Activated T-cell treated with anti-CD3 and anti-CD28 coated beads, Interleukin-2, amount 50 U/mL, for 24 hours (primary cell): ENCODE data around the gene TMEM150B.
A peak's percentile ranks its signal among the peaks of the same experiment; 100 is the strongest.

Source experiments
- DNase-seq: peaks from one replicate; pipeline ENCODE4 v3.0.0-alpha.2; 2020
- H3K27ac Mint-ChIP-seq: 2 replicates; pipeline ENCODE4 v1.8.0; 2020; ENCODE audit warnings: mild to moderate bottlenecking, mixed read lengths
- H3K27me3 Mint-ChIP-seq: 2 replicates; pipeline ENCODE4 v1.8.0; 2020; ENCODE audit warnings: mixed read lengths
- H3K36me3 Mint-ChIP-seq: 2 replicates; pipeline ENCODE4 v1.8.0; 2020; ENCODE audit warnings: low read depth, mixed read lengths
- H3K4me1 Mint-ChIP-seq: 2 replicates; pipeline ENCODE4 v1.8.0; 2020; ENCODE audit warnings: low read depth, mixed read lengths
- H3K4me3 Mint-ChIP-seq: 2 replicates; pipeline ENCODE4 v1.8.0; 2020; ENCODE audit warnings: mild to moderate bottlenecking, moderate library complexity, mixed read lengths
- H3K9me3 Mint-ChIP-seq: 2 replicates; pipeline ENCODE4 v1.8.0; 2020; ENCODE audit warnings: mixed read lengths

Gene TMEM150B

GRCh38 chr19:55347442-55348009 lies 22.4 kb upstream of the TMEM150B start:
- no peak for DNase-seq
- H3K4me3 Mint-ChIP-seq: no peak overlapping the region
- peaks cover 32% of the 10 kb centered on the region for H3K36me3 Mint-ChIP-seq
- no peak overlapping the region for H3K27ac Mint-ChIP-seq
- no peaks in the 10 kb centered on the region for H3K9me3 Mint-ChIP-seq
- peaks cover 1% of the 10 kb centered on the region for H3K4me1 Mint-ChIP-seq
- peaks cover 22% of the 10 kb centered on the region for H3K27me3 Mint-ChIP-seq

- Mint-ChIP-seq H3K27me3 (peaks cover 16% of the 10 kb centered on the region), H3K36me3 (peaks cover 35% of the 10 kb centered on the region), H3K27ac (no peak overlapping the region), H3K4me1 (no peaks in the 10 kb centered on the region), H3K4me3 (no peak overlapping the region), H3K9me3 (no peaks in the 10 kb centered on the region)
- no peak for DNase-seq
Observed at GRCh38 chr19:55346725-55347441, 21.7 kb upstream of the TMEM150B start.

DNA sequence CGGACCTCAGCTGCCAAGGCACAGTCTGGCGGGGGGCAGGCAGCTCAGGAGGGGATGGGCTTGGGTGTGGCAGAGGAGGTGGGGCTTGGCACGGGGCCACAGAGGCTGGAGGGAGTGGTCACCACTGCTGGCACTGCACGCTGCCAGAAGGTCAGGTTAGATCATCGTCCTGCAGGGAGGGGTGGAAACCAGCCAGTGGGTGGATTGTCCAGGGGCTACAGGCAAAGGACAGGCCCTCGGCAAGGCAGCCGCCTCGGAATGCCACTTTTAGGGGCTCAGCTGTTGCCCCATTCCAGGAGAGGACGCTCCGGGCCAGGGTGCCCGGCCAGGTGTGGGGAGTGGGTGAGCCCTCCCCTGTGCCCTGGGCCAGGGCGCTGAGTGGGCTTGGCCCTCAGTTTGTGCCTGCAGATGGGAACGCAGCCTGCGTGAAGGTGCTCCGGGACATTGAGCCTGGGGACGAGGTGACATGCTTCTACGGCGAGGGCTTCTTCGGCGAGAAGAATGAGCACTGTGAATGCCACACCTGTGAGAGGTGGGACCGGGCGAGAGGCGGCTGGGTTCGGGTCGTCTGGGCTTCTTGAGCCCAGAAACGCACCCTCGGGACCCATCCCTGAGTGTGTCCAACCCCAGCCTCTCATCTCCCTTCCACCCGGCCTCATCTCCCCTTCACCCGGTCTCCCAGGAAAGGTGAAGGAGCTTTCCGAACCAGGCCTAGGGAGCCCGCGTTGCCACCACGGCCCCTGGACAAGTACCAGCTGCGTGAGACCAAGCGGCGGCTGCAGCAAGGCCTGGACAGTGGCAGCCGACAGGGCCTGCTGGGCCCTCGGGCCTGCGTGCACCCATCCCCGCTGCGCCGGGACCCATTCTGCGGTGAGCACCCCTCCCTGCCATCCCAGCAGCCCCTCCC lies 20.9 kb upstream of the TMEM150B start:
- DNase-seq: no peak
- no peaks in the 10 kb centered on the region for H3K9me3 Mint-ChIP-seq
- H3K27me3 Mint-ChIP-seq: peaks cover 8% of the 10 kb centered on the region
- no peak overlapping the region for H3K4me3 Mint-ChIP-seq
- H3K27ac Mint-ChIP-seq: no peak overlapping the region
- H3K36me3 Mint-ChIP-seq: peaks cover 41% of the 10 kb centered on the region
- H3K4me1 Mint-ChIP-seq: peaks cover 5% of the 10 kb centered on the region

DNA sequence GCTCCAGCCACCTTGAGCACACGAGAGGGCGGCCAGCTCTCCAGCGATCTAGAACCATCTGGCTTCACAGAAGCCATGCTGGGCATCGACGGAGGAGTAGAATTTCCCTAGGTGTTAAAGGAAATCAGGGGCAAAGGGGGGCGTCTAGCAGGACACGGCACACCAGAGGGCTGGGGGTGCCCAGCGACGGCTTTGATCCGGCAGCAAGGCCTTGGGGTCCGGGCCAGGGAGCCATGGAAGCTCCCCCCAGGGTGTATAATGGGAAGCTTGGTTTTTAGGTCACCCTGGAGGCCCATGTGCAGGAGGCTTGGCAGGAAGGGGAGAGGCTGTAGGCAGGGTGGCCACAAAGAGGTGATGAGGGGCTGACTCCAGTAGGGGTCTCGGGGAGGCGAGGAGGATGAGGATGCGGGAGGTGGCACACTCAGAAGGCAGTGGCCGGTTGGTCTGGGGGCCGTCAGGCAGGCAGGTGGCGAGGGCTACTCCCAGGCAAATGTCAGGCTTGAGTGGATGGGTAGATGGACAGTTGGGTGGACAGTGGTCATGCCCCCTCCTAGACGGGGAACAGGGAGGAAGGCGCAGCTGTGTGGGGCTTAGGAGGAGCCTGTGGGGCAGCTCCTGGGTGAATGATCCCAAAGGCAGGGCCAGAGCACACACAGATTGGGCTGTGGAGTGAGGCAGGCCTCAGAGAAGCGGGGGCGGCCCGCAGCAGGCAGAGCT lies 20.1 kb upstream of the TMEM150B start:
- H3K9me3 Mint-ChIP-seq: no peaks in the 10 kb centered on the region
- H3K36me3 Mint-ChIP-seq: peaks cover 41% of the 10 kb centered on the region
- no peak overlapping the region for H3K27ac Mint-ChIP-seq
- H3K27me3 Mint-ChIP-seq: no peaks in the 10 kb centered on the region
- no peak overlapping the region for H3K4me3 Mint-ChIP-seq
- peaks cover 9% of the 10 kb centered on the region for H3K4me1 Mint-ChIP-seq
- DNase-seq: no peak

- no peak overlapping the region for H3K4me3 Mint-ChIP-seq
- peaks cover 41% of the 10 kb centered on the region for H3K36me3 Mint-ChIP-seq
- H3K4me1 Mint-ChIP-seq: peaks cover 9% of the 10 kb centered on the region
- DNase-seq: no peak
- H3K9me3 Mint-ChIP-seq: no peaks in the 10 kb centered on the region
- no peak overlapping the region for H3K27ac Mint-ChIP-seq
- H3K27me3 Mint-ChIP-seq: no peaks in the 10 kb centered on the region
Observed at GRCh38 chr19:55344444-55344843, 19.3 kb upstream of the TMEM150B start.

DNA sequence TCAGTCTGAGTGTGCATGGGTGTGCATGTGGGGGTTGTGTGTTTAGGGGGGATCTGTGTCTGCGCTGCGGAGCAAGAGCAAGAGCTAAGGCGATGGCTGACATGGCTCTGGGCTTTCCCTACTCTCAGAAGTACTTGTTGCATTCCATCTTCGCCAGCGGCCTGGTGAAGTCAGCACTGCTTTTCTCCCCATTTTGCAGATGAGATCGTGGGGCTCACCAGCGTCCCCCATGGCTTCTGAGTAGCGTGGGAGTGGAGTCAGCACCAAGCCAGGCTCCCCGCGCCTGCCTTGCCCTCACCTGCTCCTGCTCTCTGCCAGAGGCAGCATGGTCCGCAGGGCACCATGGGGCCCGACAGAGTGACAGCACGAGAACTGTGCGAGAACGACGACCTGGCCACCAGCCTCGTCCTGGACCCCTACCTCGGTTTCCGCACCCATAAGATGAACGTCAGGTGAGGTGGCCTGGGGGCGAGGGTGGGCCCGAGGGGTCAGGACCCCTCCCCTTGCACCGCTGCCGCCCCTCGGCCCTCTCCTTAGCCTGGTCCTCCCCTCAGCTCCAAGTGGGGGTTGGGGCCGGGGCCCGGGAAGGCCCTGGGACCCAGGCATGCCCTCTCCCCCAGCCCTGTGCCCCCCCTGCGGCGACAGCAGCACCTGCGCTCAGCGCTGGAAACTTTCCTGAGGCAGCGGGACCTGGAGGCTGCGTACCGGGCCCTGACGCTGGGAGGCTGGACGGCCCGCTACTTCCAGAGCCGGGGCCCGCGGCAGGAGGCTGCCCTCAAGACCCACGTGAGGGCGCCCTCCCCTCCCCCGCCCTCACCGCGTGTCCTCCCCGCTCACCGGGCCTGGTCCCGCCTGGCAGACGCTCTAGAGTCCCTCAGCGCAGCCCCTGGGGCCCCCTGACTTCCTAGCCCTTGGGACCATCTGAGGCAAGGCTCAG lies 16.7 kb upstream of the TMEM150B start:
- Mint-ChIP-seq H3K27ac (peak overlapping the region; percentile 57), H3K36me3 (peaks cover 37% of the 10 kb centered on the region), H3K9me3 (no peaks in the 10 kb centered on the region), H3K27me3 (no peaks in the 10 kb centered on the region), H3K4me1 (peaks cover 17% of the 10 kb centered on the region), H3K4me3 (peak overlapping the region; percentile 73)
- DNase-seq: no peak

DNA sequence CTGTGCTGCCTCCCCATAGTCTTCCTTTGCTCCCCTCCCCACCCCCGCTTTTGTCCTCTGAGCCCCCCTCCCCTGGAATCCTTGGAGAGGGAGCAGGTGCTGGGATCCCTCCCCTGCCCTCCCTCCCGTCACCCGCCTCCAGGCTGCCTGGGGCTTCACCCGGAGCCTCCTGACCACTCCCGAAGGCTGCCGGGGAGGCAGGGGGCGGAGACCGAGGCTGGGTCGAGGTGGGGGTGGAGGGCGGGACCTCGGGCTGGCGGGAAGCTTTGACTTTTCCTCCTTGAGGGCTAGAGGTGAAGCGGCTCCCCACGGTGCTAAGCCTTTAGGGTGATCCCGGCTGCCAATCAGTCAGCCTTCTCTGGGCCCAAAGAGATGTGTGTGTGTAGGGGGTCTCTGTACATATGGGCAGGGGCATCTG lies 16.0 kb upstream of the TMEM150B start:
- H3K4me1 Mint-ChIP-seq: peaks cover 17% of the 10 kb centered on the region
- peak overlapping the region; percentile 57 for H3K27ac Mint-ChIP-seq
- peaks cover 2% of the 10 kb centered on the region for H3K27me3 Mint-ChIP-seq
- H3K36me3 Mint-ChIP-seq: peaks cover 37% of the 10 kb centered on the region
- H3K4me3 Mint-ChIP-seq: peak overlapping the region; percentile 84
- no peaks in the 10 kb centered on the region for H3K9me3 Mint-ChIP-seq
- DNase-seq: peak; percentile 73

- Mint-ChIP-seq H3K36me3 (peaks cover 36% of the 10 kb centered on the region), H3K27ac (peak overlapping the region; percentile 80), H3K27me3 (peaks cover 2% of the 10 kb centered on the region), H3K4me3 (peak overlapping the region; percentile 84), H3K4me1 (peaks cover 17% of the 10 kb centered on the region), H3K9me3 (no peaks in the 10 kb centered on the region)
- no peak for DNase-seq
Observed at GRCh38 chr19:55340784-55341147, 15.6 kb upstream of the TMEM150B start.

DNA sequence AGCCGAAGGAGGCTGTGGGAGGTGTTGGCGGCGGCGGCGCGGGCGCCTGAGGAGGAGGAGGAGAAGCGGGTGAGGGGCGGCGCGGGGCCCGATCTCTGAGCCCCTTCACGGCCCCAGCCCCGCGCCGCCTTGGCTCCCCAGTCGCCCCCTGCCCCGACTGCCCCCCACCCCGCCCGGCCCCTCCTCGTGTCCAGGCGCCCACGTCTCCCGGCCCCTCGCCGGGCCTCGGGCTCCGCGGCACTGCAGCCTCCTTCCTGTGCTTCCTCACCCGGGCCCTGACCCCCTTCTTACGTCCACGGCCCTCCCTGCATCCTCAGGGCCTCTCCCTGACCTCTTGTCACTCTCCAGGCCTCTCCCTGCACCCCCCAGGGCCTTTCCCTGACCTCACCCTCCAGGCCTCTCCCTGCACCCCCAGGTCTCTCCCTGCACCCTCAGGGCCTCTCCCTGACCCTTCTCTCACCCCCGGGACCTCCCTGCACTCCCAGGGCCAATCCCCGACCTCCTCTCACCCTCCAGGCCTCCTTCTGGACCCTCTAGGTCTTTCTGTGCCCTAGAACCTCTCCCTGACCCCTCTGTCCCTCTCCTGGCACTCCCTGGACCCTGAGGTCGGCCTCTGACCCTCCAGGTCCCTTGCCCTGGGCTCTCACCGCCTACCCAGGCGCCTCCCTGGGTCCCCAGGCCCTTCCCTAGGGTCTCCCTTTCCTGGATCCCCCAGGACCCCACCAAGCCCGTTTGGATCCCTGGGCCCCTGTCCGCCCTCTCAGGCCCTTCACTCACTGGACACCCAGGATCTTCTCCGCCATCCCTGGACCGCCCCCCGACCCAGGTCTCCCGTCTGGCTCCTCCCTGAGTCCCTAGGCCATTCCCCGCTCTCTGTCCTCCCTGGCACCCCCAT lies 15.0 kb upstream of the TMEM150B start:
- Mint-ChIP-seq H3K36me3 (peaks cover 30% of the 10 kb centered on the region), H3K4me1 (peaks cover 17% of the 10 kb centered on the region), H3K4me3 (peak overlapping the region; percentile 84), H3K27ac (peak overlapping the region; percentile 95), H3K27me3 (peaks cover 2% of the 10 kb centered on the region), H3K9me3 (no peaks in the 10 kb centered on the region)
- peak; percentile 36 for DNase-seq

- peak; percentile 100 for DNase-seq
- Mint-ChIP-seq H3K27ac (peak within 1 kb of the TSS; percentile 95), H3K4me3 (peak within 1 kb of the TSS; percentile 84), H3K27me3 (peaks cover 4% of the 10 kb centered on the region), H3K4me1 (peaks cover 17% of the 10 kb centered on the region), H3K9me3 (no peaks in the 10 kb centered on the region), H3K36me3 (peaks cover 24% of the 10 kb centered on the region)
Observed at GRCh38 chr19:55339105-55339888, 14.2 kb upstream of the TMEM150B start, which contains the start of gene KMT5C. Gene KMT5C (plus strand): TSS chr19:55339876. CDS start chr19:55341937, 2,061 bp downstream.

DNA sequence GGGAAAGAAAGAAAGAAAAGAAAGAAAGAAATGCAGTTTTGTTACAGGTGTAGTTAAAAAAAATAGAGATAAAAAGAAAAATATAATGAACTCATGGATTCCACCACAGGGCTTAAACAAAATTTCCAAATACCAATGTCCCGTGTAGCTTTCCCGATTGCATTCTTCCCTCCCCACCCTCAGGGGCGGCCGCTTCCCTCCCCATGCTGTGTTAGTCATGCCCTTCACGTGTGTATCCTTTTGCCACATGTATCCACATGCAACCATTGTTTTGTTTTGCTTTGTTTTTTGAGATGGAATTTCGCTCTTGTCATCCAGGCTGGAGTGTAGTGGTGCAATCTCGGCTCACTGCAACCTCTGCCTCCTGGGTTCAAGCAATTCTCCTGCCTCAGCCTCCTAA lies 11.0 kb upstream of the TMEM150B start:
- Mint-ChIP-seq H3K27ac (no peak overlapping the region), H3K4me3 (no peak overlapping the region), H3K4me1 (peaks cover 12% of the 10 kb centered on the region), H3K27me3 (peaks cover 15% of the 10 kb centered on the region), H3K36me3 (no peaks in the 10 kb centered on the region), H3K9me3 (no peaks in the 10 kb centered on the region)
- no peak for DNase-seq

- DNase-seq: no peak
- Mint-ChIP-seq H3K27me3 (peaks cover 17% of the 10 kb centered on the region), H3K27ac (no peak overlapping the region), H3K4me3 (no peak overlapping the region), H3K4me1 (peaks cover 5% of the 10 kb centered on the region), H3K36me3 (no peaks in the 10 kb centered on the region), H3K9me3 (no peaks in the 10 kb centered on the region)
Observed at GRCh38 chr19:55333870-55334269, 8.7 kb upstream of the TMEM150B start.
